Breast epithelium (tissue), 3 donors: ENCODE data around the gene RRAS2.

Experiments used
- POLR2A ChIP-seq: fragments of 450-650 bp; IDR thresholded peaks from one replicate; pipeline ENCODE4 v1.6.1; 2016; ENCODE audit warnings: antibody characterized with exemption, mild to moderate bottlenecking, moderate library complexity
- POLR2AphosphoS5 ChIP-seq, 3 donors: sonication (generic); formaldehyde crosslinking; IDR thresholded peaks; one replicate each; pipeline ENCODE4 v1.6.1; 2017; ENCODE audit warnings: antibody characterized with exemption in 3 of 3
- TF ChIP-seq, protein P1 (sequence below), 3 donors: fragments of 450-650 bp; IDR thresholded peaks; one replicate each; pipeline ENCODE4 v1.5.1; 2016 to 2017; ENCODE audit warnings: antibody characterized with exemption in 3 of 3, mild to moderate bottlenecking in 3 of 3, moderate library complexity in 3 of 3

DNA sequence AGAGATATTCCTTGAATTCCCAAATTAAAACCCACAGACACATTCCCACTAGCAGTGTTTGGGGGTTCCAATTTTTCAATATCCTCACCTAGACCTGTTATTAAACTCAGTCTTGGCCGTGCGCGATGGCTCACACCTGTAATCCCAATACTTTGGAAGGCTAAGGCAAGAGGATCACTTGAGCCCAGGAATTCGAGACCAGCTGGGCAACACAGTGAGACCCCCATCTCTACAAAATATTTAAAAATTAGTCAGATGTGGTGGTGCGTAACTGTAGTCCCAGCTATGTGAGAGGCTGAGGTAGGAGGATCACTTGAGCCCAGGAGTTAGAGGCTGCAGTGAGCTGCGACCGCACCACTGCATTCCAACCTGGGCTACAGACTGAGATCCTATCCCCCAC, 53.3 kb downstream of the RRAS2 start:
- TF ChIP-seq, protein P1, sequence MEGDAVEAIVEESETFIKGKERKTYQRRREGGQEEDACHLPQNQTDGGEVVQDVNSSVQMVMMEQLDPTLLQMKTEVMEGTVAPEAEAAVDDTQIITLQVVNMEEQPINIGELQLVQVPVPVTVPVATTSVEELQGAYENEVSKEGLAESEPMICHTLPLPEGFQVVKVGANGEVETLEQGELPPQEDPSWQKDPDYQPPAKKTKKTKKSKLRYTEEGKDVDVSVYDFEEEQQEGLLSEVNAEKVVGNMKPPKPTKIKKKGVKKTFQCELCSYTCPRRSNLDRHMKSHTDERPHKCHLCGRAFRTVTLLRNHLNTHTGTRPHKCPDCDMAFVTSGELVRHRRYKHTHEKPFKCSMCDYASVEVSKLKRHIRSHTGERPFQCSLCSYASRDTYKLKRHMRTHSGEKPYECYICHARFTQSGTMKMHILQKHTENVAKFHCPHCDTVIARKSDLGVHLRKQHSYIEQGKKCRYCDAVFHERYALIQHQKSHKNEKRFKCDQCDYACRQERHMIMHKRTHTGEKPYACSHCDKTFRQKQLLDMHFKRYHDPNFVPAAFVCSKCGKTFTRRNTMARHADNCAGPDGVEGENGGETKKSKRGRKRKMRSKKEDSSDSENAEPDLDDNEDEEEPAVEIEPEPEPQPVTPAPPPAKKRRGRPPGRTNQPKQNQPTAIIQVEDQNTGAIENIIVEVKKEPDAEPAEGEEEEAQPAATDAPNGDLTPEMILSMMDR (IDR thresholded peaks at IDR 0.05): no peak
- TF ChIP-seq POLR2A (no peak), POLR2AphosphoS5 (IDR thresholded peaks at IDR 0.05) (no peak)
